Neuronal stem cell (in vitro differentiated cells): ENCODE data around the gene FAM193A.

Source experiments
- DNase-seq: peaks from one replicate; pipeline ENCODE4 v3.0.0-alpha.2; 2013; ENCODE audit warnings: low spot score
- H2AFZ ChIP-seq: one replicate; pipeline ENCODE4 v1.6.1; 2013; ENCODE audit warnings: mild to moderate bottlenecking, low read length, inconsistent platforms
- H2AK5ac ChIP-seq: 2 replicates; pipeline ENCODE4 v1.6.1; 2013; ENCODE audit warnings: low read depth, mild to moderate bottlenecking, inconsistent platforms, low read length, moderate library complexity, mixed read lengths
- H2BK120ac ChIP-seq: 2 replicates; pipeline ENCODE4 v1.6.1; 2013; ENCODE audit warnings: low read depth, mild to moderate bottlenecking, inconsistent platforms, low read length, moderate library complexity, mixed read lengths
- H2BK12ac ChIP-seq: one replicate; pipeline ENCODE4 v1.6.1; 2013; ENCODE audit warnings: low read length, inconsistent platforms
- H2BK15ac ChIP-seq: 2 replicates; pipeline ENCODE4 v1.6.1; 2013; ENCODE audit warnings: mild to moderate bottlenecking, low read length, inconsistent platforms, mixed read lengths
- H2BK5ac ChIP-seq: one replicate; pipeline ENCODE4 v1.6.1; 2013; ENCODE audit warnings: inconsistent platforms, mild to moderate bottlenecking, low read length, moderate library complexity
- H3K14ac ChIP-seq: one replicate; pipeline ENCODE4 v1.6.1; 2013; ENCODE audit warnings: low read length, inconsistent platforms
- H3K18ac ChIP-seq: 2 replicates; pipeline ENCODE4 v1.6.1; 2013; ENCODE audit warnings: low read length, inconsistent platforms
- H3K23ac ChIP-seq: 2 replicates; pipeline ENCODE4 v1.6.1; 2013; ENCODE audit warnings: low read depth, mild to moderate bottlenecking, mixed read lengths, low read length, inconsistent platforms; ENCODE audit not compliant: poor library complexity
- H3K27ac ChIP-seq: replicated peaks from 3 replicates; pipeline ENCODE4 v1.5.1; 2013; ENCODE audit warnings: low read length, inconsistent platforms
- H3K27me3 ChIP-seq, 3 experiments: 2 replicates each; pipeline ENCODE4 v1.6.1; 2013; ENCODE audit warnings: low read length in 3 of 3, mild to moderate bottlenecking in 2 of 3, inconsistent platforms in 1 of 3, low read depth in 1 of 3, mixed read lengths in 1 of 3, moderate library complexity in 1 of 3; ENCODE audit not compliant: control insufficient read depth in 3 of 3, insufficient read depth in 3 of 3
- H3K36me3 ChIP-seq, 2 donors: replicated peaks in 1 of 2; 2 replicates each; pipeline ENCODE4 v1.6.1; 2013; ENCODE audit warnings: low read length in 2 of 2; ENCODE audit not compliant: control insufficient read depth in 2 of 2, insufficient read depth in 2 of 2
- H3K4ac ChIP-seq: 2 replicates; pipeline ENCODE4 v1.6.1; 2013; ENCODE audit warnings: inconsistent platforms, mild to moderate bottlenecking, low read length, moderate library complexity
- H3K4me1 ChIP-seq, 2 donors: 1 replicate in 1 of 2; 2 replicates in 1 of 2; pipeline ENCODE4 v1.6.1; 2013; ENCODE audit warnings: low read length in 2 of 2, low read depth in 1 of 2; ENCODE audit not compliant: control insufficient read depth in 2 of 2, insufficient read depth in 1 of 2
- H3K4me2 ChIP-seq: one replicate; pipeline ENCODE4 v1.6.1; 2013; ENCODE audit warnings: mild to moderate bottlenecking, low read length, inconsistent platforms; ENCODE audit not compliant: insufficient read depth, poor library complexity, severe bottlenecking
- H3K4me3 ChIP-seq, 2 donors: 2 replicates each; pipeline ENCODE4 v1.5.1; 2013; ENCODE audit warnings: low read length in 2 of 2, mild to moderate bottlenecking in 2 of 2, inconsistent platforms in 1 of 2, moderate library complexity in 1 of 2
- H3K79me1 ChIP-seq: one replicate; pipeline ENCODE4 v1.6.1; 2013; ENCODE audit warnings: low read depth, mild to moderate bottlenecking, inconsistent platforms, low read length, moderate library complexity
- H3K9ac ChIP-seq: one replicate; pipeline ENCODE4 v1.6.1; 2013; ENCODE audit warnings: mild to moderate bottlenecking, low read depth, low read length, inconsistent platforms; ENCODE audit not compliant: poor library complexity
- H3K9me3 ChIP-seq, 2 donors: replicated peaks in 1 of 2; 2 replicates each; pipeline versions ENCODE3 to v1.6.1; 2013; ENCODE audit warnings: low read length in 2 of 2, mild to moderate bottlenecking in 2 of 2, inconsistent platforms in 1 of 2, low read depth in 1 of 2, mixed read lengths in 1 of 2, moderate library complexity in 1 of 2; ENCODE audit not compliant: control insufficient read depth in 2 of 2, insufficient read depth in 1 of 2
- H4K8ac ChIP-seq: one replicate; pipeline ENCODE4 v1.6.1; 2013; ENCODE audit warnings: low read depth, mild to moderate bottlenecking, inconsistent platforms, low read length, moderate library complexity
- H4K91ac ChIP-seq: one replicate; pipeline ENCODE4 v1.6.1; 2013; ENCODE audit warnings: low read length, low read depth, mild to moderate bottlenecking, inconsistent platforms; ENCODE audit not compliant: poor library complexity
- WGBS, 2 donors: extraction: QIAGEN DNeasy Blood & Tissue Kit; methylation state at CpG; one replicate each; pipeline ENCODE4 v1.1.7; 2013; ENCODE audit warnings: missing lambda C conversion rate in 2 of 2, mixed read lengths in 1 of 2; ENCODE audit not compliant: insufficient read length in 2 of 2, insufficient replicate concordance in 1 of 2; ENCODE audit errors: extremely low coverage in 2 of 2; 5-methylcytosine and 5-hydroxymethylcytosine counted together

FAM193A gene

DNA sequence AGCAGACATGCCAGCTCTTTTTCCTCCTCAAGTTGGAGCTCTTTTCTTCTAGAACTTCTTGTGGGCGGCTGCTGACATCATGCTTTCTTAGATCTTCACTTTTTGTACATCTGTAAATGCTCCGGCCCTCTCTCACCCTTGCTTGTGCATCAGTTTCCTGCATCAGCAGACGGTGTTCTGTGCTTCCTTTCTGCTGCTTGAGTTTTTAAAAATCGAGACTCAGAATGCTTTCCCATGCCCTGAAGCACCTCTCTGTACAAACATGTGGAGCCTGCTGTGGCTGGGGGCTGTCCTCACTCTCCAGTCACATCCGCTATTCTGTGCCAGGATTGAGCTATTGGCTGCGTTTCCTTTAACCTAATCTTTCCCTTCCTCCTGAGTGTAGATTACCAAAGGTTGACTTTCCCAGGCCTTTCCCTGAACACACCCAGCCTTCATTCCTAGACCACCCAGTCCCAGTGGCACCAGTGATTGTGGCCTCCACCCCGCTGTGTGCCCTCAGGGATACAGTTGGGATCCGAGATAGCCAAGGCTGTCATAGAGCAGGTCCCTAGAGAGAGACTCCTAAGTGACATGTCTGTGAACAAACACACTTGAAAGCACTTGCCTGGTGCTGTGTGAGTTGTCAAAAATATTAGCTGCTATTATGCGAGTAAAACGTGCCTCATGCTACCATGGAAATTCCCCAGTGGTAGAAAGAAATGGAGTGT is 177.8 kb downstream of the FAM193A start:
- H3K4me1 ChIP-seq: peaks cover 0 to 2% of the 10 kb centered on the region in 2 donors
- no peak overlapping the region for H2BK120ac ChIP-seq
- no peaks in the 10 kb centered on the region for H3K27me3 ChIP-seq
- no peaks in the 10 kb centered on the region for H3K79me1 ChIP-seq
- no peak overlapping the region for H2BK15ac ChIP-seq
- no peak overlapping the region for H3K4me2 ChIP-seq
- H3K23ac ChIP-seq: no peak overlapping the region
- no peak for DNase-seq
- H4K8ac ChIP-seq: no peak overlapping the region
- H2BK5ac ChIP-seq: no peak overlapping the region
- H3K4ac ChIP-seq: no peak overlapping the region
- H3K4me3 ChIP-seq: no peak overlapping the region
- H3K18ac ChIP-seq: no peak overlapping the region
- no CpG with 5 or more reads among the region's 10 CpGs for WGBS, 2 donors
- H2AFZ ChIP-seq: no peak overlapping the region
- no peak overlapping the region for H3K14ac ChIP-seq
- no peak overlapping the region for H2BK12ac ChIP-seq
- H3K27ac ChIP-seq: no peak overlapping the region
- no peak overlapping the region for H4K91ac ChIP-seq
- no peak overlapping the region for H3K9ac ChIP-seq
- H3K36me3 ChIP-seq: peaks cover 16 to 77% of the 10 kb centered on the region in 2 donors
- H2AK5ac ChIP-seq: no peak overlapping the region
- H3K9me3 ChIP-seq: peaks cover 2 to 6% of the 10 kb centered on the region in 2 donors

- Histone ChIP-seq H3K4me3 (no peak overlapping the region), H3K4ac (no peak overlapping the region), H4K8ac (no peak overlapping the region), H3K27ac (no peak overlapping the region), H3K4me1 (peaks cover 0 to 2% of the 10 kb centered on the region in 2 donors), H3K79me1 (no peaks in the 10 kb centered on the region), H3K23ac (no peak overlapping the region), H3K18ac (no peak overlapping the region), H2BK12ac (no peak overlapping the region), H3K36me3 (peaks cover 18 to 82% of the 10 kb centered on the region in 2 donors), H3K9ac (no peak overlapping the region), H3K9me3 (peaks cover 2 to 6% of the 10 kb centered on the region in 2 donors), H2AK5ac (no peak overlapping the region), H2BK5ac (no peak overlapping the region), H4K91ac (no peak overlapping the region), H3K4me2 (no peak overlapping the region), H2BK120ac (no peak overlapping the region), H2BK15ac (no peak overlapping the region), H2AFZ (no peak overlapping the region), H3K14ac (no peak overlapping the region), H3K27me3 (no peaks in the 10 kb centered on the region)
- no CpG with 5 or more reads among the region's 4 CpGs for WGBS, 2 donors
- DNase-seq: no peak
These were observed 178.5 kb downstream of the FAM193A start for GRCh38 chr4:2714918-2715317.

- no peak overlapping the region for H3K9ac ChIP-seq
- H2BK120ac ChIP-seq: no peak overlapping the region
- H3K79me1 ChIP-seq: no peaks in the 10 kb centered on the region
- H2AFZ ChIP-seq: no peak overlapping the region
- no peak overlapping the region for H4K8ac ChIP-seq
- H2BK12ac ChIP-seq: no peak overlapping the region
- H2BK5ac ChIP-seq: no peak overlapping the region
- no peak for DNase-seq
- H3K4me2 ChIP-seq: no peak overlapping the region
- no peak overlapping the region for H3K18ac ChIP-seq
- no peak overlapping the region for H3K27ac ChIP-seq
- no peak overlapping the region for H3K23ac ChIP-seq
- peaks cover 2 to 5% of the 10 kb centered on the region in 2 donors for H3K9me3 ChIP-seq
- no peak overlapping the region for H2BK15ac ChIP-seq
- H3K4me1 ChIP-seq: peaks cover 0 to 2% of the 10 kb centered on the region in 2 donors
- WGBS, 2 donors: no CpG with 5 or more reads among the region's 5 CpGs
- peaks cover 18 to 84% of the 10 kb centered on the region in 2 donors for H3K36me3 ChIP-seq
- H3K14ac ChIP-seq: no peak overlapping the region
- H3K27me3 ChIP-seq: no peaks in the 10 kb centered on the region
- H4K91ac ChIP-seq: no peak overlapping the region
- H3K4me3 ChIP-seq: no peak overlapping the region
- no peak overlapping the region for H3K4ac ChIP-seq
- no peak overlapping the region for H2AK5ac ChIP-seq
These were observed 179.0 kb downstream of the FAM193A start for GRCh38 chr4:2715426-2715825.

DNA sequence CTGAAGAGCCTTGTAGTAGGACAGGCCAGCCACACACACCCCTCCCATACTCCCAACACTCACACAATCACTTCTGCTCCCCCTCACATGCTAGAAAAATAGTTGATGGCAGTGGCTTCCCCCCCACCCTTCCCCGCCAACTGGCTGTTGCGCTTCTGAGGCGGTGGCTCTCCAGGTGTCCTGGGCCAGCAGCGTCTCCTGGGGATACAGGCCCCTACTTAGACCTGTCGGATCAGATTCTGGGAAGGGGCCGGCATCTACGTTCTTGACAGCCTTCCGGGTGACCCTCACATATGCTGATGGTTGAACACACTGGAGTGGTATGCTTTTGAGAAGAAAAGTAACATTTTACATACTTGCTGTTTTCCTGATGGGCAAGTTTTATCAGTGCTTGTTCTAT is 179.8 kb downstream of the FAM193A start:
- Histone ChIP-seq H3K79me1 (no peaks in the 10 kb centered on the region), H4K91ac (no peak overlapping the region), H3K36me3 (peaks cover 18 to 85% of the 10 kb centered on the region in 2 donors), H3K27me3 (no peaks in the 10 kb centered on the region), H2BK15ac (no peak overlapping the region), H3K4me1 (peaks cover 0 to 2% of the 10 kb centered on the region in 2 donors), H3K4me3 (no peak overlapping the region), H3K9ac (no peak overlapping the region), H2AFZ (no peak overlapping the region), H2AK5ac (no peak overlapping the region), H3K9me3 (peaks cover 2 to 3% of the 10 kb centered on the region in 2 donors), H3K27ac (no peak overlapping the region), H3K18ac (no peak overlapping the region), H2BK12ac (no peak overlapping the region), H2BK5ac (no peak overlapping the region), H4K8ac (no peak overlapping the region), H3K23ac (no peak overlapping the region), H3K4ac (no peak overlapping the region), H3K4me2 (no peak overlapping the region), H3K14ac (no peak overlapping the region), H2BK120ac (no peak overlapping the region)
- no peak for DNase-seq
- no CpG with 5 or more reads among the region's 8 CpGs for WGBS, 2 donors
